A673 (cell line): ENCODE data around the gene HBQ1.

ENCODE experiments used
- EZH2 ChIP-seq: fragments of 200-600 bp; sonication (generic); IDR thresholded peaks from 2 replicates; pipeline ENCODE4 v1.6.1; 2017; ENCODE audit warnings: borderline replicate concordance, low read depth, mild to moderate bottlenecking, mixed read lengths, antibody characterized with exemption, low read length; ENCODE audit not compliant: poor library complexity, severe bottlenecking
- TF ChIP-seq, protein P1 (sequence below): fragments of 300-800, 200-600 bp; sonication (generic); conservative IDR thresholded peaks from 2 replicates; pipeline ENCODE4 v1.5.1; 2017; ENCODE audit warnings: low read depth, mild to moderate bottlenecking, antibody characterized with exemption, low read length, moderate library complexity, mixed read lengths

DNA sequence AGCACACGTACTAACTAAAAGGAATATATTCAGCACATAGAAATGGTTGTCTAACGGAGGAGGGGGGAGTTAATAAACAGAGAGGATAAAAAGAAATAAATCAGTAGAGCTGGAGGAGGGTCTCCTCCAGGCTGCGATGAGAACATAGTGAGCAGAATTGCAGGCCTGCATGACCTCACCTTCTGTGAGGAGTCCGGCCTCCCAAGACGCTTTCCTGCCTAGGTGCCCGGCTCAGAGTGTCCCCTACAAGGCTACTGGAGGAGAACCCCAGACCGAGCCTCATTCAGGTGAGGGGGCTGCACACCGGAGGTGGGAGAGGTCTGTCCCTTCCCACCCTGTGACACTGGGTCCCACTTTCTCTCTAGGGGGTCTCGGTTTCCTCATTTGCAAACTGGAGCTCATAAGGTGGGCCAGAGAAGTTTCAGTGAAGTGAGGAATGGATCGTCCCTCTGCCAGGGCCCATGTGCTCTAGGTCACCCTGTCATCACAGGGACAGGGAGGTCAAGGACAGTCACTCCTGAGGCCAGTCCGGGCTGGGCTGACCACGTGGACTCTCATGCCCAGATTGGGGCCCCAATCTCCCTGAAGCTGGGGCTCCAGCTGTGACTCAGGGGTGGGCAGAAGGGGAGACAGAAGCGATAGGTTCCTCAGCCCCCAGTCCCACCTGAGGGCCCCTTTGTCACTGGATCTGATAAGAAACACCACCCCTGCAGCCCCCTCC, 17.8 kb upstream of the HBQ1 start:
- TF ChIP-seq, protein P1, sequence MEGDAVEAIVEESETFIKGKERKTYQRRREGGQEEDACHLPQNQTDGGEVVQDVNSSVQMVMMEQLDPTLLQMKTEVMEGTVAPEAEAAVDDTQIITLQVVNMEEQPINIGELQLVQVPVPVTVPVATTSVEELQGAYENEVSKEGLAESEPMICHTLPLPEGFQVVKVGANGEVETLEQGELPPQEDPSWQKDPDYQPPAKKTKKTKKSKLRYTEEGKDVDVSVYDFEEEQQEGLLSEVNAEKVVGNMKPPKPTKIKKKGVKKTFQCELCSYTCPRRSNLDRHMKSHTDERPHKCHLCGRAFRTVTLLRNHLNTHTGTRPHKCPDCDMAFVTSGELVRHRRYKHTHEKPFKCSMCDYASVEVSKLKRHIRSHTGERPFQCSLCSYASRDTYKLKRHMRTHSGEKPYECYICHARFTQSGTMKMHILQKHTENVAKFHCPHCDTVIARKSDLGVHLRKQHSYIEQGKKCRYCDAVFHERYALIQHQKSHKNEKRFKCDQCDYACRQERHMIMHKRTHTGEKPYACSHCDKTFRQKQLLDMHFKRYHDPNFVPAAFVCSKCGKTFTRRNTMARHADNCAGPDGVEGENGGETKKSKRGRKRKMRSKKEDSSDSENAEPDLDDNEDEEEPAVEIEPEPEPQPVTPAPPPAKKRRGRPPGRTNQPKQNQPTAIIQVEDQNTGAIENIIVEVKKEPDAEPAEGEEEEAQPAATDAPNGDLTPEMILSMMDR = no peak
- no peak for TF ChIP-seq EZH2
